Measurements from ENCODE around the gene CEP350.

Gene CEP350

DNA sequence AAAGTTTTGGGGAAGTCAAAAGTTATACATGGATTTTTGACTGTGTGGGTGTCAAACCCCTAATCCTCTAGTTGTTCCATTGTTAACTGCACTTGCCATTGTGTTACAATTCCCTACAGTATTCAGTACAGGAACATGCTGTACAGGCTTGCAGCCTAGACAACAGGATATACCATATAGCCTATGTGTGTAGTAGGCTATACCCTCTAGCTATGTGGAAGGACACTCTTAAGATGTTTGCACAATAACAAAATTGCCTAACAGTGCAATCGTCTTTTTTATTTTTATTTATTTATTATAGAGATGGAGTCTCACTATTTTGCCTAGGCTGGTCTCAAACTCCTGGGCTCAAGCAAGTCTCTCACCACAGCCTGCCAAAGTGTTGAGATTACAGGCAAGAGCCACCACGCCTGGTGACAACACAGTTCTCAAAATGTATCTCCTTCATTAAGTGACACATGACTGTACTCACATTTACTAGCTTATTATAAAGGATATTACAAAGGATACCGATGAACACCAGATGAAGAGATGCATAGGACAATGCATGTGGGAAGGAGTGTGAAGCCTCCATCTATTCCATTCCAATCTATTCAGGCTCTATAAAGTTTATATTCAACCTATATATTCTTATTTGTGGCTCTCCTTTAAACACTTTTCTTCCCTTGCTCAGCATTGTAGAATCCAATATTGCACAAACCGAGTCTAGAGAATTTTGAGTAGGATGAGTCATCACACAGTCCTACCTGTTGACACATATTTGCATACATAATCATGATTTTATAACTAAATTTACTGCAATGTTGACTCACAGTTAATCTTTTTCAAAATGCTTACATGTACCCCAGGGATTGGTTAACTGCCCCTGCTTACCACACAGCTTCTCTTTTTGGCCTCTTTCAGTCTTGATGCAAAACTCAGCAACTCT, 28.4 kb upstream of the CEP350 start:
- ATAC-seq (ENCODE audit: low read depth) = peak; percentile 80
- Histone ChIP-seq H3K4me3 (ENCODE audit: severe bottlenecking) (no peak overlapping the region), H3K36me3 (ENCODE audit: low read depth) (no peaks in the 10 kb centered on the region), H3K9me3 (ENCODE audit: severe bottlenecking) (no peaks in the 10 kb centered on the region), H3K4me1 (ENCODE audit: insufficient read depth, poor library complexity, severe bottlenecking) (peaks cover 11% of the 10 kb centered on the region), H3K27ac (ENCODE audit: poor library complexity, severe bottlenecking) (peak overlapping the region; percentile 48), H3K27me3 (ENCODE audit: insufficient read depth, poor library complexity, severe bottlenecking) (no peaks in the 10 kb centered on the region)
- TF ChIP-seq, protein P1, sequence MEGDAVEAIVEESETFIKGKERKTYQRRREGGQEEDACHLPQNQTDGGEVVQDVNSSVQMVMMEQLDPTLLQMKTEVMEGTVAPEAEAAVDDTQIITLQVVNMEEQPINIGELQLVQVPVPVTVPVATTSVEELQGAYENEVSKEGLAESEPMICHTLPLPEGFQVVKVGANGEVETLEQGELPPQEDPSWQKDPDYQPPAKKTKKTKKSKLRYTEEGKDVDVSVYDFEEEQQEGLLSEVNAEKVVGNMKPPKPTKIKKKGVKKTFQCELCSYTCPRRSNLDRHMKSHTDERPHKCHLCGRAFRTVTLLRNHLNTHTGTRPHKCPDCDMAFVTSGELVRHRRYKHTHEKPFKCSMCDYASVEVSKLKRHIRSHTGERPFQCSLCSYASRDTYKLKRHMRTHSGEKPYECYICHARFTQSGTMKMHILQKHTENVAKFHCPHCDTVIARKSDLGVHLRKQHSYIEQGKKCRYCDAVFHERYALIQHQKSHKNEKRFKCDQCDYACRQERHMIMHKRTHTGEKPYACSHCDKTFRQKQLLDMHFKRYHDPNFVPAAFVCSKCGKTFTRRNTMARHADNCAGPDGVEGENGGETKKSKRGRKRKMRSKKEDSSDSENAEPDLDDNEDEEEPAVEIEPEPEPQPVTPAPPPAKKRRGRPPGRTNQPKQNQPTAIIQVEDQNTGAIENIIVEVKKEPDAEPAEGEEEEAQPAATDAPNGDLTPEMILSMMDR (IDR thresholded peaks at IDR 0.05; ENCODE audit: poor library complexity, severe bottlenecking) = no peak
- no peak for DNase-seq (ENCODE audit: low spot score)

DNA sequence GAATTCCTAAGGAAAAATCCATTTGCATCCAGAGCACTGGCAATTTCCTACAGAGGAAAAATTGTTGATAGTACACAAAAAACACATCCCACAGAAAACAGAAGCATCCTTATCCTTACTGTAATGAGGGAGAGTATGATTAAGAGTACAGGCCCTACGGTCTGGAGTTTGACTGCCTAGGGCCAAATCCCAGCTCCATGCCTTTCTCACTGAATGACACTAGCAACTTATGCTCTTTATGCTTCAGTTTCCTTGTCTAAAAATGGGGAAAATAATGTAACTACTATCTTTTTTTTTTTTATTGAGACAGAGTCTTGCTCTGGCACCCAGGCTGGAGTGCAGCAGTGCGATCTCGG, 27.8 kb upstream of the CEP350 start:
- no peak; the same call in 2 of the 3 replicates for ATAC-seq (ENCODE audit: low read depth)

GRCh38 chr1:179929955-179930798, 24.4 kb upstream of the CEP350 start:
- Histone ChIP-seq H3K4me3 (ENCODE audit: severe bottlenecking) (no peak overlapping the region), H3K9me3 (ENCODE audit: severe bottlenecking) (no peaks in the 10 kb centered on the region), H3K27ac (ENCODE audit: poor library complexity, severe bottlenecking) (no peak overlapping the region), H3K36me3 (ENCODE audit: low read depth) (no peaks in the 10 kb centered on the region), H3K4me1 (ENCODE audit: insufficient read depth, poor library complexity, severe bottlenecking) (peaks cover 11% of the 10 kb centered on the region), H3K27me3 (ENCODE audit: insufficient read depth, poor library complexity, severe bottlenecking) (no peaks in the 10 kb centered on the region)
- TF ChIP-seq, protein P1 (IDR thresholded peaks at IDR 0.05; ENCODE audit: poor library complexity, severe bottlenecking) = no peak
- ATAC-seq (ENCODE audit: low read depth) = no peak
- no peak for DNase-seq (ENCODE audit: low spot score)

More for the DNA sequence above, 27.8 kb upstream of the CEP350 start:
- DNase-seq (ENCODE audit: low spot score) = no peak
- Histone ChIP-seq H3K27me3 (ENCODE audit: insufficient read depth, poor library complexity, severe bottlenecking) (no peaks in the 10 kb centered on the region), H3K9me3 (ENCODE audit: severe bottlenecking) (no peaks in the 10 kb centered on the region), H3K4me1 (ENCODE audit: insufficient read depth, poor library complexity, severe bottlenecking) (peaks cover 11% of the 10 kb centered on the region), H3K4me3 (ENCODE audit: severe bottlenecking) (no peak overlapping the region), H3K36me3 (ENCODE audit: low read depth) (no peaks in the 10 kb centered on the region), H3K27ac (ENCODE audit: poor library complexity, severe bottlenecking) (peak overlapping the region; percentile 48)
- TF ChIP-seq, protein P1 (IDR thresholded peaks at IDR 0.05; ENCODE audit: poor library complexity, severe bottlenecking) = no peak

- H3K27ac ChIP-seq (ENCODE audit: poor library complexity, severe bottlenecking) = no peak overlapping the region
- no peak for DNase-seq (ENCODE audit: low spot score)
Observed at GRCh38 chr1:179930867-179931266, 23.7 kb upstream of the CEP350 start.

More at GRCh38 chr1:179930867-179931266, 23.7 kb upstream of the CEP350 start:
- no peak overlapping the region for H3K4me3 ChIP-seq (ENCODE audit: severe bottlenecking)
- no peaks in the 10 kb centered on the region for H3K27me3 ChIP-seq (ENCODE audit: insufficient read depth, poor library complexity, severe bottlenecking)
- TF ChIP-seq, protein P1 (IDR thresholded peaks at IDR 0.05; ENCODE audit: poor library complexity, severe bottlenecking) = no peak
- no peaks in the 10 kb centered on the region for H3K9me3 ChIP-seq (ENCODE audit: severe bottlenecking)
- H3K36me3 ChIP-seq (ENCODE audit: low read depth) = no peaks in the 10 kb centered on the region
- H3K4me1 ChIP-seq (ENCODE audit: insufficient read depth, poor library complexity, severe bottlenecking) = peaks cover 10% of the 10 kb centered on the region
- peak; percentile 53; the same call in 2 of the 3 replicates for ATAC-seq (ENCODE audit: low read depth)

Data from RWPE2 (cell line).